Small intestine (tissue), 7 donors: Measurements from ENCODE around the gene AOC2. TPM values are rescaled to one million over a fixed set of nuclear protein-coding genes. Genes with fewer than 3 reads are reported as not detected.
A peak's percentile ranks its signal among the peaks of the same experiment; 100 is the strongest.
"Not testable (repeated sequence)": the region's sequence is repeated elsewhere in the genome, so short reads cannot be mapped to it uniquely, and the experiment has no call there.

ENCODE experiments used
- DNase-seq, 2 donors: peaks; one replicate each; pipeline versions ENCODE4 v3.0.0 to v3.0.0-alpha.2; 2013
- FAIRE-seq: peaks from 2 replicates; lab custom pipeline; 2012; peaks lifted over from hg19 to GRCh38; lab: Jason Lieb, UNC
- H3K27ac ChIP-seq, 3 donors: one replicate each; pipeline ENCODE4 v1.5.1; 2013; ENCODE audit warnings: low read length in 2 of 3, mild to moderate bottlenecking in 2 of 3, control low read depth in 1 of 3, inconsistent platforms in 1 of 3, low read depth in 1 of 3, moderate library complexity in 1 of 3
- H3K27me3 ChIP-seq, 3 donors: one replicate each; pipeline ENCODE4 v1.6.1; 2013; ENCODE audit warnings: low read length in 3 of 3, inconsistent platforms in 1 of 3; ENCODE audit not compliant: control insufficient read depth in 3 of 3, insufficient read depth in 3 of 3
- H3K36me3 ChIP-seq, 3 donors: one replicate each; pipeline ENCODE4 v1.6.1; 2013; ENCODE audit warnings: low read length in 3 of 3, inconsistent platforms in 1 of 3, low read depth in 1 of 3, mild to moderate bottlenecking in 1 of 3, moderate library complexity in 1 of 3; ENCODE audit not compliant: control insufficient read depth in 3 of 3, insufficient read depth in 2 of 3
- H3K4me1 ChIP-seq, 3 donors: one replicate each; pipeline ENCODE4 v1.6.1; 2013; ENCODE audit warnings: low read length in 2 of 3, inconsistent platforms in 1 of 3, low read depth in 1 of 3, mild to moderate bottlenecking in 1 of 3, moderate library complexity in 1 of 3; ENCODE audit not compliant: control insufficient read depth in 3 of 3, insufficient read depth in 2 of 3
- H3K4me3 ChIP-seq, 3 donors: one replicate each; pipeline ENCODE4 v1.5.1; 2013; ENCODE audit warnings: low read length in 3 of 3, control low read depth in 1 of 3, inconsistent platforms in 1 of 3, low read depth in 1 of 3, mild to moderate bottlenecking in 1 of 3, moderate library complexity in 1 of 3
- H3K9me3 ChIP-seq, 2 donors: one replicate each; pipeline ENCODE4 v1.6.1; 2013; ENCODE audit warnings: low read depth in 1 of 2, low read length in 1 of 2; ENCODE audit not compliant: control insufficient read depth in 2 of 2, insufficient read depth in 1 of 2
- WGBS, 3 donors: extraction: QIAGEN DNeasy Blood & Tissue Kit; methylation state at CpG; one replicate each; pipeline ENCODE4 v1.1.7; 2013; 5-methylcytosine and 5-hydroxymethylcytosine counted together
- polyA plus RNA-seq, 4 donors: library from polyadenylated mRNA; stranded (reverse) in 3 of 4; unstranded in 1 of 4; fragments of 200-250 nt in 3 of 4; fragments of 120-200 nt in 1 of 4; gene quantifications; one replicate each; pipeline versions ENCODE4 v1.2.1 to v1.2.3, GENCODE V29; 2013
- donor health status: healthy with polysubstance abuse.
- donor health status: control.
- donor health status: control.
- donor health status: Bipolar disorder and iron deficiency.
- donor health status: healthy.

Gene AOC2
- polyA plus RNA-seq, 4 donors, result 0.54 to 1.3 (median 0.89) TPM

- DNase-seq, result peak; percentile 72 to 73
- Histone ChIP-seq H3K27me3 (no peaks in the 10 kb centered on the region), H3K4me1 (peaks cover 0 to 14% (median 2%) of the 10 kb centered on the region in 3 donors), H3K36me3 (no peaks in the 10 kb centered on the region), H3K9me3 (no peaks in the 10 kb centered on the region), H3K4me3 (no peak overlapping the region), H3K27ac (peak overlapping the region in 1 of 3 donors; percentile 12)
- WGBS, 3 donors, result 14 to 47% (median 23%) methylated on average over 12 to 13 of the region's 13 CpGs
- no peak for FAIRE-seq
Observed at GRCh38 chr17:42878123-42878880, 33.9 kb downstream of the AOC2 start.

- WGBS, 3 donors, result 74 to 87% (median 79%) methylated on average over 8 of the region's 8 CpGs
- no peak overlapping the region for H3K4me3 ChIP-seq
- FAIRE-seq, result no peak
- no peaks in the 10 kb centered on the region for H3K36me3 ChIP-seq
- no peaks in the 10 kb centered on the region for H3K27me3 ChIP-seq
- H3K27ac ChIP-seq, result no peak overlapping the region
- DNase-seq, result no peak
- H3K4me1 ChIP-seq, result peaks cover 0 to 14% (median 2%) of the 10 kb centered on the region in 3 donors
- H3K9me3 ChIP-seq, result no peaks in the 10 kb centered on the region
Observed at GRCh38 chr17:42878924-42879595, 34.7 kb downstream of the AOC2 start.

- Histone ChIP-seq H3K27me3 (no peaks in the 10 kb centered on the region), H3K4me3 (no peak overlapping the region), H3K9me3 (no peaks in the 10 kb centered on the region), H3K27ac (no peak overlapping the region), H3K36me3 (no peaks in the 10 kb centered on the region), H3K4me1 (peaks cover 0 to 14% (median 2%) of the 10 kb centered on the region in 3 donors)
- FAIRE-seq (no peak), DNase-seq (no peak)
- 65 to 78% (median 75%) methylated on average over 6 of the region's 6 CpGs for WGBS, 3 donors
Observed at GRCh38 chr17:42879596-42879985, 35.2 kb downstream of the AOC2 start.

- DNase-seq, result no peak
- no peak overlapping the region for H3K27ac ChIP-seq
- no peaks in the 10 kb centered on the region for H3K9me3 ChIP-seq
- no peaks in the 10 kb centered on the region for H3K27me3 ChIP-seq
- no peak overlapping the region for H3K4me3 ChIP-seq
- no peak for FAIRE-seq
- no peaks in the 10 kb centered on the region for H3K36me3 ChIP-seq
- 83 to 89% (median 84%) methylated on average over 5 of the region's 5 CpGs for WGBS, 3 donors
- peaks cover 0 to 15% (median 2%) of the 10 kb centered on the region in 3 donors for H3K4me1 ChIP-seq
Observed at GRCh38 chr17:42880776-42881310, 36.5 kb downstream of the AOC2 start.

DNA sequence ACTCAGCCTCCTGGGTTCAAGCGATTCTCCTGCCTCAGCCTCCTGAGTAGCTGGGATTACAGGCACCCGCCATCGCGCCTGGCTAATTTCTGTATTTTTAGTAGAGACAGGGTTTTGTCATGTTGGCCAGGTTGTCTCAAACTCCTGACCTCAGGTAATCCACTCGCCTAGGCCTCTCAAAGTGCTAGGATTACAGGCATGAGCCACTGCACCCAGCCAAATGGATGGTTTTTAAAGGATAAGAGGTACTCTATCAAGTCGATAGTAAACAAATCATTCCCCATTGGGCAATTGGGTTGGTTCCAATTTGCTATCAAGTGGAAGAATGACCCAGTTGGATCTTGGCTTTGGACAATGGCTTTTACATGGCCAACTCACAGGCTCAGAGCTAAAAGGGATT lies 37.3 kb downstream of the AOC2 start:
- peaks cover 0 to 23% (median 4%) of the 10 kb centered on the region in 3 donors for H3K4me1 ChIP-seq
- H3K9me3 ChIP-seq, H3K4me3 ChIP-seq, H3K27me3 ChIP-seq, H3K36me3 ChIP-seq, DNase-seq, FAIRE-seq, H3K27ac ChIP-seq: not testable (repeated sequence)
- 88 to 93% (median 93%) methylated on average over 6 of the region's 6 CpGs for WGBS, 3 donors

DNA sequence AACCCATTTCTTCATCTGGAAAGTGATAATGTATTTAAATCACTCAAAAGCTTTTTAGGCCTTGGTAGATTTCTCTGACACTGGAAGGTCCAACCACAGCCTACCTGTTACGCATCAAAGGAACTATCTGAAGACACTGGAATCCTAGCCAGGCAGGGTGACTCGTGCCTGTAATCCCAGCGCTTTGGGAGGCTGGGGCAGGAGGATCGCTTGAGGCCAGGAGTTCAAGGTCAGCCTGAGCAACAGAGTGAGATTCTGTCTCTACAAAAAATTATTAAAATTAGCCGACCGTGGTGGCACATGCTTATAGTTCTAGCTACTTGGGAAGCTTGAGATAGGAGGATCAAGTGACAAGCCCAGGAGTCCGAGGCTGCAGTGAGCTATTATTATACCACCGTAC lies 37.8 kb downstream of the AOC2 start:
- Histone ChIP-seq H3K9me3 (no peaks in the 10 kb centered on the region), H3K36me3 (no peaks in the 10 kb centered on the region), H3K4me3 (no peak overlapping the region), H3K27ac (no peak overlapping the region), H3K4me1 (peaks cover 0 to 27% (median 4%) of the 10 kb centered on the region in 3 donors), H3K27me3 (no peaks in the 10 kb centered on the region)
- FAIRE-seq (no peak), DNase-seq (no peak)
- 84 to 91% (median 86%) methylated on average over 8 of the region's 8 CpGs for WGBS, 3 donors

DNA sequence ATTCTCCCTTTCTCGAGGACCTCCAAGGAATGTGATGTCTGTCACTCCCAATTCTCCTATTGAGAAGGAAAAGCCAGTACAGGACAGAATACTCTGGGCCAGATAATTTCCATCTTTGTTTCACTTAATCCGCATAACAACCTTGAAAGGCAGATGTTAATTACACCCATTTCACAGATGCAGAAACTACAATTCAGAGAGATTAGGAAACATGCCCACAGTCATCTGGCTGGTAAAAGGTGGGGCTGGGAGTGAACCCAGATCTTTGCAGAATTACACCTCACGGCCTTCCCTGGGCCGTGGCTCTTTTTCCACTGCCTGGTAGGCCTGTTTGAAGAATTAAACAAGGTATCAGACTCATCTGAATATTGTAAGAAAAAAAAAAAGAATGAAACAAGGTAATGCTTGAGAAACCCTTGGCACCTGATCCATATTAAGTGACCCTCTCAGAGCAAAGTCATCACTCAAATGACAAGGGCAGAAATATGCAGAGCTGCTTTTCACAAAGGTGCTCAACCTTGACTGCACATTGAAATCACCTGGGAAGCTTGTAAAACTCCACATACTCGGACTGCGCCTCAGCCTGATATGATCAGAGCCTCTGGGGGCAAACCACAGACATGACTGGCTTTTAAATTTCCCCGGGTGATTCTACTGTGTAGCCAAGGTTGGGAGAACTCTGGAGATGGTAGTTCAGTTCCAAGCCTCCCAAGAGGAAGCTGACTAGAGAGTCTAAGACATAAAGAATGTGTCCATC lies 39.6 kb downstream of the AOC2 start:
- Histone ChIP-seq H3K9me3 (no peaks in the 10 kb centered on the region), H3K4me1 (peaks cover 0 to 17% (median 2%) of the 10 kb centered on the region in 3 donors), H3K36me3 (no peaks in the 10 kb centered on the region), H3K27ac (no peak overlapping the region), H3K4me3 (no peak overlapping the region), H3K27me3 (no peaks in the 10 kb centered on the region)
- no peak for FAIRE-seq
- WGBS, 3 donors, result 72 to 83% (median 80%) methylated on average over 7 of the region's 7 CpGs
- no peak for DNase-seq

- not testable (repeated sequence) for H3K36me3 ChIP-seq, FAIRE-seq, DNase-seq, H3K27ac ChIP-seq, H3K9me3 ChIP-seq, H3K27me3 ChIP-seq, H3K4me3 ChIP-seq
- WGBS, 3 donors, result 89 to 100% (median 97%) methylated on average over 3 of the region's 3 CpGs
- peaks cover 0 to 20% (median 2%) of the 10 kb centered on the region in 3 donors for H3K4me1 ChIP-seq
Observed at GRCh38 chr17:42885806-42886205, 41.4 kb downstream of the AOC2 start.
